22Rv1 (cell line): Measurements from ENCODE around the gene MND1.

Experiments used
- ZFX ChIP-seq: fragments of 450-650 bp; IDR thresholded peaks from 2 replicates; pipeline ENCODE4 v1.6.1; 2017; ENCODE audit warnings: antibody characterized with exemption, borderline replicate concordance
- TF ChIP-seq, protein P1 (sequence below): fragments of 450-650 bp; IDR thresholded peaks from 2 replicates; pipeline ENCODE4 v1.5.1; 2017; ENCODE audit warnings: mild to moderate bottlenecking

DNA sequence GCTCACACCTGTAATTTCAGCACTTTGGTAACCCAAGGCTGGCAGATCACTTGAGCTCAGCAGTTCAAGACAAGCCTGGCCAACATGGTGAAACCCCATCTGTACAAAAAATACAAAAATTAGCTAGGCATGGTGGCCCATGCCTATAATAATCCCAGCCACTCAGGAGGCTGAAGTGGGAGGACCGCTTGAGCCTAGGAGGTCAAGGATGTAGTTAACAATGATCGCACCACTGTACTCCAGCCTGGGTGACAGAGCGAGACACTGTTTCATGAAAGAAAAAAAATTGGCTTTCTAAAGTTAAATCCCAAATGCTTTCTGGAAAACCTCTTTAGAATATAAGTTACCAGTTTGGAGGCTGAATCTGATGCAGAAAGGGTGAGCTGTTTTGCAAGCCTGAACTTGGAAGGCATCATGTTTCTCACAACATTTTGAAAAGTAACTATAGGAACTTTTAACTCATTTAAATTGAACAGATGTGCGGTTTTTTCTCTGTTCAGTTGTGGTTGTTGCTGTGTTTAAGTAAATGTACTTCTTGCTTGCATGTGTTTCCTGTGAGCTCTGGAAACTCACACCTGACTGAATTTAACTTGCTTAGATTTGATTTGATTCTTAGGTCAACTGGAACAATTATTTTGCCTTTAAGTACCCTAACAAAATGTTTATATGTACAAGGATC is 81.9 kb downstream of the MND1 start:
- no peak for TF ChIP-seq ZFX
- TF ChIP-seq, protein P1, sequence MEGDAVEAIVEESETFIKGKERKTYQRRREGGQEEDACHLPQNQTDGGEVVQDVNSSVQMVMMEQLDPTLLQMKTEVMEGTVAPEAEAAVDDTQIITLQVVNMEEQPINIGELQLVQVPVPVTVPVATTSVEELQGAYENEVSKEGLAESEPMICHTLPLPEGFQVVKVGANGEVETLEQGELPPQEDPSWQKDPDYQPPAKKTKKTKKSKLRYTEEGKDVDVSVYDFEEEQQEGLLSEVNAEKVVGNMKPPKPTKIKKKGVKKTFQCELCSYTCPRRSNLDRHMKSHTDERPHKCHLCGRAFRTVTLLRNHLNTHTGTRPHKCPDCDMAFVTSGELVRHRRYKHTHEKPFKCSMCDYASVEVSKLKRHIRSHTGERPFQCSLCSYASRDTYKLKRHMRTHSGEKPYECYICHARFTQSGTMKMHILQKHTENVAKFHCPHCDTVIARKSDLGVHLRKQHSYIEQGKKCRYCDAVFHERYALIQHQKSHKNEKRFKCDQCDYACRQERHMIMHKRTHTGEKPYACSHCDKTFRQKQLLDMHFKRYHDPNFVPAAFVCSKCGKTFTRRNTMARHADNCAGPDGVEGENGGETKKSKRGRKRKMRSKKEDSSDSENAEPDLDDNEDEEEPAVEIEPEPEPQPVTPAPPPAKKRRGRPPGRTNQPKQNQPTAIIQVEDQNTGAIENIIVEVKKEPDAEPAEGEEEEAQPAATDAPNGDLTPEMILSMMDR: no peak
